Neutrophil (primary cell): ENCODE measurements around the gene ORM2.
"Not testable (repeated sequence)": the region's sequence is repeated elsewhere in the genome, so short reads cannot be mapped to it uniquely, and the experiment has no call there.

Experiments
- H3K27ac ChIP-seq: fragments of 200-600 bp; sonication (generic); 2 replicates; pipeline ENCODE4 v1.5.1; 2016; ENCODE audit warnings: mild to moderate bottlenecking, moderate library complexity
- H3K27me3 ChIP-seq: fragments of 200-600 bp; sonication (generic); 2 replicates; pipeline ENCODE4 v1.6.0; 2016; ENCODE audit warnings: mild to moderate bottlenecking
- H3K36me3 ChIP-seq: fragments of 200-600 bp; sonication (generic); 2 replicates; pipeline ENCODE4 v1.5.1; 2017
- H3K4me1 ChIP-seq, 2 experiments: fragments of 200-600 bp in 1 of 2; sonication (generic) in 1 of 2; 1 replicate in 1 of 2; 2 replicates in 1 of 2; pipeline versions ENCODE4 v1.5.1 to v1.6.1; 2013 to 2016; ENCODE audit warnings: low read depth in 1 of 2, low read length in 1 of 2, mild to moderate bottlenecking in 1 of 2, moderate library complexity in 1 of 2; ENCODE audit not compliant: control insufficient read depth in 1 of 2, insufficient read depth in 1 of 2
- H3K4me3 ChIP-seq, 2 experiments: fragments of 200-600 bp in 1 of 2; sonication (generic) in 1 of 2; 1 replicate in 1 of 2; 2 replicates in 1 of 2; pipeline ENCODE4 v1.5.1; 2013 to 2016; ENCODE audit warnings: low read depth in 1 of 2, low read length in 1 of 2, mild to moderate bottlenecking in 1 of 2, moderate library complexity in 1 of 2
- H3K9me3 ChIP-seq: fragments of 200-600 bp; sonication (generic); 2 replicates; pipeline ENCODE4 v1.5.1; 2016
- CTCF ChIP-seq: fragments of 200-600 bp; sonication (generic); IDR thresholded peaks from 2 replicates; pipeline ENCODE4 v1.5.1; 2016; ENCODE audit warnings: antibody characterized with exemption

The ORM2 gene

GRCh38 chr9:114327749-114328148 lies 1.9 kb upstream of the ORM2 start:
- Histone ChIP-seq H3K36me3 (peaks cover 6% of the 10 kb centered on the region), H3K9me3 (no peaks in the 10 kb centered on the region)
- TF ChIP-seq CTCF = no peak

GRCh38 chr9:114328357-114328820 lies 1.3 kb upstream of the ORM2 start:
- peak overlapping the region; percentile 49 for H3K27ac ChIP-seq

More at GRCh38 chr9:114327749-114328148, 1.9 kb upstream of the ORM2 start:
- Histone ChIP-seq H3K27ac (peak overlapping the region; percentile 49), H3K4me3 (no peak overlapping the region), H3K4me1 (peaks cover 35 to 50% of the 10 kb centered on the region in 2 experiments), H3K27me3 (no peaks in the 10 kb centered on the region)

GRCh38 chr9:114328937-114329624 lies 588 bp upstream of the ORM2 start:
- H3K36me3 ChIP-seq, H3K4me3 ChIP-seq, H3K9me3 ChIP-seq, H3K27me3 ChIP-seq: not testable (repeated sequence)
- Histone ChIP-seq H3K27ac (peak overlapping the region; percentile 49), H3K4me1 (peaks cover 31 to 44% of the 10 kb centered on the region in 2 experiments)

More at GRCh38 chr9:114328357-114328820, 1.3 kb upstream of the ORM2 start:
- not testable (repeated sequence) for H3K27me3 ChIP-seq, H3K4me3 ChIP-seq, H3K9me3 ChIP-seq, H3K36me3 ChIP-seq
- H3K4me1 ChIP-seq = peaks cover 35 to 50% of the 10 kb centered on the region in 2 experiments

- peak overlapping the region in 1 of 2 experiments; percentile 40 for H3K4me3 ChIP-seq
- H3K27ac ChIP-seq = peak overlapping the region; percentile 18
- H3K9me3 ChIP-seq = no peaks in the 10 kb centered on the region
- no peak for TF ChIP-seq CTCF
- H3K27me3 ChIP-seq = no peaks in the 10 kb centered on the region
- H3K4me1 ChIP-seq = peaks cover 21 to 32% of the 10 kb centered on the region in 2 experiments
- peaks cover 16% of the 10 kb centered on the region for H3K36me3 ChIP-seq
Measured at GRCh38 chr9:114330636-114331035, 967 bp downstream of the ORM2 start.

- H3K27ac ChIP-seq, H3K9me3 ChIP-seq, H3K4me3 ChIP-seq, H3K27me3 ChIP-seq: not testable (repeated sequence)
- Histone ChIP-seq H3K36me3 (peaks cover 22% of the 10 kb centered on the region), H3K4me1 (peaks cover 21 to 29% of the 10 kb centered on the region in 2 experiments)
Measured at GRCh38 chr9:114331229-114332195, 1.8 kb downstream of the ORM2 start.

GRCh38 chr9:114332474-114333040 lies 2.9 kb downstream of the ORM2 start:
- H3K9me3 ChIP-seq, H3K4me3 ChIP-seq, H3K27me3 ChIP-seq: not testable (repeated sequence)
- peaks cover 33% of the 10 kb centered on the region for H3K36me3 ChIP-seq
- H3K4me1 ChIP-seq = peaks cover 21 to 29% of the 10 kb centered on the region in 2 experiments
- peak overlapping the region; percentile 18 for H3K27ac ChIP-seq

- not testable (repeated sequence) for H3K4me3 ChIP-seq, H3K27ac ChIP-seq, H3K27me3 ChIP-seq, H3K9me3 ChIP-seq
- H3K36me3 ChIP-seq = peaks cover 44% of the 10 kb centered on the region
- H3K4me1 ChIP-seq = peaks cover 12 to 19% of the 10 kb centered on the region in 2 experiments
Measured at GRCh38 chr9:114333718-114334117, 4.0 kb downstream of the ORM2 start.
